PC-3 (cell line): ENCODE data around the gene PES1. TPM values are rescaled to one million over a fixed set of nuclear protein-coding genes. Genes with fewer than 3 reads are reported as not detected.
A peak's percentile ranks its signal among the peaks of the same experiment; 100 is the strongest.

ENCODE experiments used
- ATAC-seq: fragments of 200-7000 bp; cut with Tn5 transposase; 2 replicates; pipeline ENCODE4 v1.9.1; 2020; ENCODE audit warnings: mild to moderate bottlenecking, moderate library complexity
- BruUV-seq: library from RNA; stranded (reverse); fragments of 400-500 nt; replicated peaks from 2 replicates; lab custom pipeline; 2021; lab: Mats Ljungman, UMichigan
- CTCF ChIA-PET: fragments of 300-600 bp; sonication (Branson Sonifier 250); formaldehyde crosslinking; loops from one replicate; lab custom pipeline; 2022; ENCODE audit warnings: antibody characterized with exemption; lab: Charles Lee
- POLR2A ChIA-PET: fragments of 300-600 bp; sonication (Branson Sonifier 250); formaldehyde crosslinking; loops from one replicate; lab custom pipeline; 2022; ENCODE audit warnings: antibody characterized with exemption; ENCODE audit not compliant: unreplicated experiment; lab: Charles Lee
- DNase-seq: peaks from one replicate; pipeline ENCODE4 v3.0.0-alpha.2; 2015
- H2AFZ ChIP-seq: fragments of 300-600 bp; sonication (generic); 2 replicates; pipeline ENCODE4 v1.6.0; 2016; ENCODE audit warnings: antibody characterized with exemption, low read length
- H3F3A ChIP-seq: fragments of 300-600 bp; sonication (generic); one replicate; pipeline ENCODE4 v1.6.0; 2017; ENCODE audit warnings: antibody characterized with exemption, low read length, control low read depth, mild to moderate bottlenecking; ENCODE audit not compliant: unreplicated experiment
- H3K27ac ChIP-seq: fragments of 300-600 bp; sonication (generic); 2 replicates; pipeline ENCODE4 v1.5.1; 2016; ENCODE audit warnings: mild to moderate bottlenecking, low read length
- H3K27me3 ChIP-seq: fragments of 300-600 bp; sonication (generic); 2 replicates; pipeline ENCODE4 v1.6.1; 2016; ENCODE audit warnings: low read length, mixed read lengths
- H3K36me3 ChIP-seq: fragments of 300-600 bp; sonication (generic); 2 replicates; pipeline ENCODE4 v1.6.1; 2016; ENCODE audit warnings: low read depth, mixed run types, low read length, mixed read lengths
- H3K4me1 ChIP-seq: fragments of 300-600 bp; sonication (generic); 2 replicates; pipeline ENCODE4 v1.5.1; 2016; ENCODE audit warnings: low read length; ENCODE audit not compliant: insufficient read depth
- H3K4me2 ChIP-seq: fragments of 300-600 bp; sonication (generic); 2 replicates; pipeline ENCODE4 v1.6.0; 2016; ENCODE audit warnings: low read length
- H3K4me3 ChIP-seq: fragments of 300-600 bp; sonication (generic); 2 replicates; pipeline ENCODE4 v1.5.1; 2016; ENCODE audit warnings: mild to moderate bottlenecking, low read length, mixed read lengths
- H3K79me2 ChIP-seq: fragments of 300-600 bp; sonication (generic); 2 replicates; pipeline ENCODE4 v1.6.1; 2017; ENCODE audit warnings: low read length, mixed read lengths
- H3K9ac ChIP-seq: fragments of 300-600 bp; sonication (generic); 2 replicates; pipeline ENCODE4 v1.6.0; 2016; ENCODE audit warnings: mild to moderate bottlenecking, low read length
- H3K9me2 ChIP-seq: fragments of 300-600 bp; sonication (generic); replicated peaks from 2 replicates; pipeline ENCODE4 v1.6.1; 2016; ENCODE audit warnings: mixed run types, low read length, mixed read lengths
- H3K9me3 ChIP-seq: fragments of 300-600 bp; sonication (generic); 2 replicates; pipeline ENCODE4 v1.6.1; 2016; ENCODE audit warnings: low read length, mixed read lengths
- H4K20me1 ChIP-seq: fragments of 300-600 bp; sonication (generic); 2 replicates; pipeline ENCODE4 v1.6.1; 2016; ENCODE audit warnings: low read length, mixed read lengths
- CTCF ChIP-seq: fragments of 300-600 bp; sonication (generic); conservative IDR thresholded peaks from 2 replicates; pipeline ENCODE4 v1.5.1; 2017; ENCODE audit warnings: antibody characterized with exemption, low read depth, mild to moderate bottlenecking, low read length
- EZH2 ChIP-seq: fragments of 300-600 bp; sonication (generic); IDR thresholded peaks from one replicate; pipeline ENCODE4 v1.6.1; 2017; ENCODE audit warnings: antibody characterized with exemption, mild to moderate bottlenecking, low read length; ENCODE audit not compliant: unreplicated experiment
- EZH2phosphoT487 ChIP-seq: fragments of 300-600 bp; sonication (generic); IDR thresholded peaks from 2 replicates; pipeline ENCODE4 v1.6.1; 2018; ENCODE audit warnings: mild to moderate bottlenecking, antibody characterized with exemption, low read length, borderline replicate concordance
- intact Hi-C: fragments of 100-400 bp; cut with micrococcal nuclease; formaldehyde crosslinking; loops from 2 replicates; pipeline ENCODE4 v1.9.0; 2023
- total RNA-seq: library from RNA; depleted of rRNA; stranded (reverse); fragments of >200 nt; gene quantifications from 2 replicates; pipeline ENCODE4 v1.2.3, GENCODE V29; 2014

Gene PES1
- total RNA-seq, 1 experiment from 2014 or later: 105 TPM

GRCh38 chr22:30640361-30640760, 48.7 kb upstream of the PES1 start:
- CTCF ChIA-PET: no interaction called here
- no peaks in the 10 kb centered on the region for H3F3A ChIP-seq
- H3K4me1 ChIP-seq: peaks cover 31% of the 10 kb centered on the region
- no peak overlapping the region for H3K9ac ChIP-seq
- no peaks in the 10 kb centered on the region for H3K9me2 ChIP-seq
- no peak overlapping the region for H3K4me3 ChIP-seq
- peaks cover 41% of the 10 kb centered on the region for H3K79me2 ChIP-seq
- no peaks in the 10 kb centered on the region for H3K27me3 ChIP-seq
- ATAC-seq (no peak), DNase-seq (no peak)
- no TSS peak for BruUV-seq
- intact Hi-C loops: no loop called here
- TF ChIP-seq EZH2phosphoT487: no peak
- TF ChIP-seq CTCF: no peak
- TF ChIP-seq EZH2: no peak
- H2AFZ ChIP-seq: no peak overlapping the region
- no peak overlapping the region for H3K4me2 ChIP-seq
- H3K9me3 ChIP-seq: no peaks in the 10 kb centered on the region
- H4K20me1 ChIP-seq: no peaks in the 10 kb centered on the region
- POLR2A ChIA-PET: no interaction called here
- no peak overlapping the region for H3K27ac ChIP-seq
- H3K36me3 ChIP-seq: no peaks in the 10 kb centered on the region

- no TSS peak for BruUV-seq
- no peak overlapping the region for H2AFZ ChIP-seq
These were observed 46.0 kb upstream of the PES1 start for GRCh38 chr22:30637701-30638114.

More at GRCh38 chr22:30637701-30638114, 46.0 kb upstream of the PES1 start:
- Histone ChIP-seq H3K9me2 (no peaks in the 10 kb centered on the region), H4K20me1 (no peaks in the 10 kb centered on the region), H3K4me2 (peak overlapping the region; percentile 100), H3K27ac (no peak overlapping the region), H3K9ac (no peak overlapping the region), H3K9me3 (no peaks in the 10 kb centered on the region), H3K27me3 (no peaks in the 10 kb centered on the region), H3K4me3 (peak overlapping the region; percentile 96), H3K4me1 (peaks cover 23% of the 10 kb centered on the region), H3K36me3 (no peaks in the 10 kb centered on the region), H3K79me2 (peaks cover 34% of the 10 kb centered on the region), H3F3A (no peaks in the 10 kb centered on the region)
- no peak for DNase-seq
- no peak for ATAC-seq
- CTCF ChIA-PET: no interaction called here
- TF ChIP-seq EZH2 (no peak), EZH2phosphoT487 (no peak), CTCF (no peak)
- POLR2A ChIA-PET: no interaction called here
- intact Hi-C loops: no loop called here
